ENCODE measurements around the gene DCP1A.

DNA sequence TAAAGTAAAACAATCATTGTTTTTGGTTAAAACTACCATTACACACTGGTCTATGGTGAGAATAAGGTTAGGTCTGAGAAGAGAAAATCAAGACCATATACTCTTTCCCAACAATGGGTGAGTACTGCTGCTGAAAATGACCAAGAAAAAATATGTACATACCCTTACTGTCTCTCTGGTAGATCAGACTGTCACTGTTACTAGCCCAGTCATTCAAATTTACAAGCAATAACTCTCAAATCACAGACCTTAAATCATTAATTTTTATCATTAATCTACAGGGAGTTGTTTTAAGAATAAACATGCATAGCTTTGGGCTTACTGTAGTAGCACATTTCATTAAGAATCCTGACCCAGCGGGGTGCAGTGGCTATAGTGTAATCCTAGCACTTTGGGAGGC, 17.4 kb downstream of the DCP1A start:
- TF ChIP-seq, protein P1, sequence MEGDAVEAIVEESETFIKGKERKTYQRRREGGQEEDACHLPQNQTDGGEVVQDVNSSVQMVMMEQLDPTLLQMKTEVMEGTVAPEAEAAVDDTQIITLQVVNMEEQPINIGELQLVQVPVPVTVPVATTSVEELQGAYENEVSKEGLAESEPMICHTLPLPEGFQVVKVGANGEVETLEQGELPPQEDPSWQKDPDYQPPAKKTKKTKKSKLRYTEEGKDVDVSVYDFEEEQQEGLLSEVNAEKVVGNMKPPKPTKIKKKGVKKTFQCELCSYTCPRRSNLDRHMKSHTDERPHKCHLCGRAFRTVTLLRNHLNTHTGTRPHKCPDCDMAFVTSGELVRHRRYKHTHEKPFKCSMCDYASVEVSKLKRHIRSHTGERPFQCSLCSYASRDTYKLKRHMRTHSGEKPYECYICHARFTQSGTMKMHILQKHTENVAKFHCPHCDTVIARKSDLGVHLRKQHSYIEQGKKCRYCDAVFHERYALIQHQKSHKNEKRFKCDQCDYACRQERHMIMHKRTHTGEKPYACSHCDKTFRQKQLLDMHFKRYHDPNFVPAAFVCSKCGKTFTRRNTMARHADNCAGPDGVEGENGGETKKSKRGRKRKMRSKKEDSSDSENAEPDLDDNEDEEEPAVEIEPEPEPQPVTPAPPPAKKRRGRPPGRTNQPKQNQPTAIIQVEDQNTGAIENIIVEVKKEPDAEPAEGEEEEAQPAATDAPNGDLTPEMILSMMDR (IDR thresholded peaks at IDR 0.05) = no peak
- no peak for TF ChIP-seq POLR2A (IDR thresholded peaks at IDR 0.05)
- TF ChIP-seq EP300 (IDR thresholded peaks at IDR 0.05) = no peak

Data from tibial nerve (tissue), 4 donors.